Chondrocyte (in vitro differentiated cells): ENCODE data around the gene NAA16. TPM values are rescaled to one million over a fixed set of nuclear protein-coding genes. Genes with fewer than 3 reads are reported as not detected.

Experiments
- DNase-seq: peaks from one replicate; pipeline ENCODE4 v3.0.0; 2021; ENCODE audit warnings: mixed read lengths, low spot score
- H3K27ac Mint-ChIP-seq: one replicate; pipeline ENCODE4 v1.8.0; 2021; ENCODE audit warnings: mild to moderate bottlenecking, moderate library complexity, mixed read lengths; ENCODE audit not compliant: unreplicated experiment
- H3K27me3 Mint-ChIP-seq: 2 replicates; pipeline ENCODE4 v1.8.0; 2021; ENCODE audit warnings: low read depth, mixed read lengths
- H3K36me3 Mint-ChIP-seq: 2 replicates; pipeline ENCODE4 v1.8.0; 2021; ENCODE audit warnings: low read depth, mixed read lengths
- H3K4me1 Mint-ChIP-seq: 2 replicates; pipeline ENCODE4 v1.8.0; 2021; ENCODE audit warnings: low read depth, mild to moderate bottlenecking, mixed read lengths
- H3K4me3 Mint-ChIP-seq: one replicate; pipeline ENCODE4 v1.8.0; 2021; ENCODE audit warnings: mild to moderate bottlenecking, moderate library complexity, mixed read lengths; ENCODE audit not compliant: unreplicated experiment
- H3K9me3 Mint-ChIP-seq: 2 replicates; pipeline ENCODE4 v1.8.0; 2021; ENCODE audit warnings: low read depth, mixed read lengths
- CTCF ChIP-seq: fragments of 200-600 bp; sonication (generic); IDR thresholded peaks from 2 replicates; pipeline ENCODE4 v1.5.0; 2021; ENCODE audit warnings: antibody characterized with exemption, mild to moderate bottlenecking, moderate library complexity
- total RNA-seq: library from RNA; stranded (reverse); gene quantifications from 3 replicates; pipeline ENCODE4 v1.2.1, GENCODE V29; 2021

The NAA16 gene
- total RNA-seq, 1 donor from 2014 or later: 9.4 TPM

- Mint-ChIP-seq H3K27me3 (peaks cover 3% of the 10 kb centered on the region), H3K27ac (no peak overlapping the region), H3K4me3 (no peak overlapping the region), H3K9me3 (peaks cover 7% of the 10 kb centered on the region), H3K4me1 (peaks cover 6% of the 10 kb centered on the region), H3K36me3 (no peaks in the 10 kb centered on the region)
- no peak for DNase-seq
- TF ChIP-seq CTCF: no peak
These were observed 102.8 kb downstream of the NAA16 start for GRCh38 chr13:41413872-41414271.

GRCh38 chr13:41416276-41416675 lies 105.2 kb downstream of the NAA16 start:
- no peak for DNase-seq
- peaks cover 6% of the 10 kb centered on the region for H3K4me1 Mint-ChIP-seq
- no peak overlapping the region for H3K27ac Mint-ChIP-seq
- H3K27me3 Mint-ChIP-seq: peaks cover 4% of the 10 kb centered on the region
- no peak for TF ChIP-seq CTCF
- H3K4me3 Mint-ChIP-seq: no peak overlapping the region
- peaks cover 7% of the 10 kb centered on the region for H3K9me3 Mint-ChIP-seq
- no peaks in the 10 kb centered on the region for H3K36me3 Mint-ChIP-seq

- DNase-seq: no peak
These were observed 107.0 kb downstream of the NAA16 start for GRCh38 chr13:41418027-41418426.

GRCh38 chr13:41418731-41419130 lies 107.7 kb downstream of the NAA16 start:
- peaks cover 4% of the 10 kb centered on the region for H3K27me3 Mint-ChIP-seq
- peaks cover 7% of the 10 kb centered on the region for H3K9me3 Mint-ChIP-seq
- peaks cover 6% of the 10 kb centered on the region for H3K4me1 Mint-ChIP-seq
- H3K36me3 Mint-ChIP-seq: no peaks in the 10 kb centered on the region
- no peak for TF ChIP-seq CTCF
- DNase-seq: no peak
- H3K4me3 Mint-ChIP-seq: no peak overlapping the region
- H3K27ac Mint-ChIP-seq: no peak overlapping the region

More at GRCh38 chr13:41418027-41418426, 107.0 kb downstream of the NAA16 start:
- peaks cover 4% of the 10 kb centered on the region for H3K27me3 Mint-ChIP-seq
- H3K4me1 Mint-ChIP-seq: peaks cover 6% of the 10 kb centered on the region
- TF ChIP-seq CTCF: no peak
- H3K27ac Mint-ChIP-seq: no peak overlapping the region
- no peak overlapping the region for H3K4me3 Mint-ChIP-seq
- no peaks in the 10 kb centered on the region for H3K36me3 Mint-ChIP-seq
- peaks cover 7% of the 10 kb centered on the region for H3K9me3 Mint-ChIP-seq

- Mint-ChIP-seq H3K9me3 (peaks cover 7% of the 10 kb centered on the region), H3K27me3 (peaks cover 4% of the 10 kb centered on the region), H3K36me3 (no peaks in the 10 kb centered on the region), H3K4me3 (no peak overlapping the region), H3K4me1 (peaks cover 6% of the 10 kb centered on the region), H3K27ac (no peak overlapping the region)
- TF ChIP-seq CTCF: no peak
- no peak for DNase-seq
These were observed 108.1 kb downstream of the NAA16 start for GRCh38 chr13:41419206-41419605.
